ENCODE results near the gene CDCA8. TPM values are rescaled to one million over a fixed set of nuclear protein-coding genes. Genes with fewer than 3 reads are reported as not detected.

CDCA8 gene
- 5.2 and 27.9 TPM in 2 replicates for total RNA-seq

DNA sequence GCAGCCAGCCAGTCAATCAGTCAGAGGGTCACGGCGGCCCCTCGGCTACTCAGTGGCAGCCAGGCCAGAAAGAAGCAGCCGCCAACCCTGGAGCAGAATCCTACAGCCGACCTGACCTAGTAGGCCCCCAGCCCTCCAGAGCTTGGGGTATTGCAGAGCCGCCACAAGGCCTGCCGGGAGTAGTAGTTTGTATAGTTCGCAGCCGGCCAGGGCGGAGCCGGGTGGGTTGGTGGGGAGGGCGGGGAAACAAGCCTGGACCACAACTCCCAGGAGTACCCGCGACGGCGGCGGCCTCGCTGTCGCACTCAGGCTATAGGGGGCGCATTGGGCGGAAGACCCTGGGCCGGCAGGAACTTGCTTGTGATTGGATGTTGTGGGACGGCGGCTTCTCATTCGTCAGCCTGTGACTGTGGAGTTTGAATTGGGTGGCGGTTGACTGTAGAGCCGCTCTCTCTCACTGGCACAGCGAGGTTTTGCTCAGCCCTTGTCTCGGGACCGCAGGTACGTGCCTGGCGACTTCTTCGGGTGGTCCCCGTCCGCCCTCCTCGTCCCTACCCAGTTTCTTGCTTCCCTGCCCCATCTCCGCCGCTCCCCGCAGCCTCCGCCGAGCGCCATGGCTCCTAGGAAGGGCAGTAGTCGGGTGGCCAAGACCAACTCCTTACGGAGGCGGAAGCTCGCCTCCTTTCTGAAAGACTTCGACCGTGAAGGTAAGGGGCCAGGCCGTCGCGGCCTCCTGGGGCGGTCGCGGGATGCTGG, at the start of gene CDCA8:
CDCA8 (plus strand) TSS at position 439 of the 756 bp plus-strand sequence; CDS start at position 614, 175 bp downstream.

Other genes with a start within 250 kb of the CDCA8 start
- gene ZC3H12A, start 217.9 kb upstream of the CDCA8 start, total RNA-seq, result 8.5 and 11.4 TPM in 2 replicates
- gene MEAF6, start 177.8 kb upstream of the CDCA8 start, total RNA-seq, result 80.4 and 94.4 TPM in 2 replicates
- 23.4 and 25.6 TPM in 2 replicates for gene SNIP1, start 138.2 kb upstream of the CDCA8 start, total RNA-seq
- 2.7 and 3.6 TPM in 2 replicates for gene DNALI1, start 135.6 kb upstream of the CDCA8 start, total RNA-seq
- 74.6 and 104 TPM in 2 replicates for gene GNL2, start 96.6 kb upstream of the CDCA8 start, total RNA-seq
- 0.11 and 0.25 TPM in 2 replicates for gene RSPO1, start 57.6 kb upstream of the CDCA8 start, total RNA-seq
- gene EPHA10, start 72.6 kb downstream of the CDCA8 start, total RNA-seq, result under 0.01 TPM in 1 of 2 replicates, not detected in the other
- 0.44 and 0.50 TPM in 2 replicates for gene MANEAL, start 101.3 kb downstream of the CDCA8 start, total RNA-seq
- gene C1orf122, start 115.3 kb downstream of the CDCA8 start, total RNA-seq, result 18.2 and 205 TPM in 2 replicates
- gene YRDC, start 115.7 kb downstream of the CDCA8 start, total RNA-seq, result 19.6 and 22.8 TPM in 2 replicates
- gene MTF1, start 167.1 kb downstream of the CDCA8 start, total RNA-seq, result 3.0 and 3.2 TPM in 2 replicates